HPDE6-E6E7 (cell line): ENCODE data around the gene C19orf67.
A peak's percentile ranks its signal among the peaks of the same experiment; 100 is the strongest.

Experiments
- DNase-seq: peaks from one replicate; pipeline ENCODE4 v3.0.0; 2011; ENCODE audit warnings: missing footprints; ENCODE audit errors: extremely low spot score

The C19orf67 gene

GRCh38 chr19:14082675-14082960 is 3.0 kb downstream of the C19orf67 start:
- DNase-seq: no peak

DNA sequence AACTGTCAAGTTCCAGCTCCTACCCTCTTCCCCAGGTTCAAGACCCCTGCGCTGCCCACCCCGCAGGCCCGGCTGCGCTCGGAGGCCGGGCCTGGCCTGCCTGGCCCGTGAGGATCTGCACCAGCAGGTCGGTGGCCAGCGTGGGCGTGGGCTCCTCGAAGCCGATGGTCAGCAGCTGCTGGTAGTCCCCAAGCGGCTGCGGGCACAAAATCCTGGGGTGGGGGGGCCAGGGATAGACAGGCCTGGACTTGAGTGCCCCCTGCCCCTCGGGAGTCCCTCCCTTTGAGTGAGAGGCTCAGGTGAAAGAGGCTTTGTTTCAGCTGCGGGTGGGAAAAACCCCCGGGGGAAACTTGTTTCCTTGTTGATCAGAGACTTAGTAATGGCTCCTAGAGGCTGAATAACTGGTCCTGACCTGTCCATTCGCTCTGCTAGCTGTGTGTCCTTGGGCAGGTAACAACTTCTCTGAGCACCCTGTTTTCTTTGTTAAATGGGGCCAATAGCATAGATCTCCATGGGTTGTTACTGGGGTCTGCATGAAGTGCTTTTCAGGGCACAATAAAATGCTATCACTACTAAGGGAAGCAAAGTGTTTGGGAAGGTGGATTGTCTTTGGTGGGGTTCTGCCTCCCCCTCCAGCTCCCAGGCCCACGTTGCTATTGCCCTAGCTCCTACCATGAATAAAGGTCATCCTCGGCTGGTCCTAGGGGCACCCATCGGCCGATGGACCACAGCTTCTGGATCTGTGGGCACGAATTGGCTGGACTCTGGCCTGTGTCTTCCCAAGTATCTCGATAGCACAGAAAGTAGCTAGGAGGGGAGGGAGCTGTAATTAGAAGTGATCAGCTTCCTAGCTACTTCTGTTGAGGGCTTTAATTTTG is 3.5 kb downstream of the C19orf67 start:
- DNase-seq: no peak

GRCh38 chr19:14080887-14081796 is 4.4 kb downstream of the C19orf67 start:
- peak; percentile 97 for DNase-seq

DNA sequence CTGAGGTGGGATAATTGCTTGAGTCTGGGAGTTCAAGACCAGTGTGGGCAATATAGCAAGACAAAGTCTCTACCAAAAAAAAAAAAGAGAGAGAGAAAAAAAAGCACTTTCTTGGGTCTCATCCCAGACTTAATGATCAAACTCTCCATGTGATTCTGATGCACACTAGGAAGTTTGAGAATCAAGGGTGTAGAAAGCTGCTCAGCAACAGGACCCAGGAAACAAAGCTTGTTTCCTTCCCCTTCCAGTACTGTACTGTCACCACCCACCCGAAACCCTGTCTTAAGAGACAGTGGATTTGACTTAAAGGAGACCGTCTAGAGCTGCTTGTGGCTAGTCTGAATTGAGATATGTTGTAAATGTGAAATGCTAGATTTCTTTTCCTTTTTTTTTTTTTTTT is 7.2 kb downstream of the C19orf67 start:
- no peak for DNase-seq

DNA sequence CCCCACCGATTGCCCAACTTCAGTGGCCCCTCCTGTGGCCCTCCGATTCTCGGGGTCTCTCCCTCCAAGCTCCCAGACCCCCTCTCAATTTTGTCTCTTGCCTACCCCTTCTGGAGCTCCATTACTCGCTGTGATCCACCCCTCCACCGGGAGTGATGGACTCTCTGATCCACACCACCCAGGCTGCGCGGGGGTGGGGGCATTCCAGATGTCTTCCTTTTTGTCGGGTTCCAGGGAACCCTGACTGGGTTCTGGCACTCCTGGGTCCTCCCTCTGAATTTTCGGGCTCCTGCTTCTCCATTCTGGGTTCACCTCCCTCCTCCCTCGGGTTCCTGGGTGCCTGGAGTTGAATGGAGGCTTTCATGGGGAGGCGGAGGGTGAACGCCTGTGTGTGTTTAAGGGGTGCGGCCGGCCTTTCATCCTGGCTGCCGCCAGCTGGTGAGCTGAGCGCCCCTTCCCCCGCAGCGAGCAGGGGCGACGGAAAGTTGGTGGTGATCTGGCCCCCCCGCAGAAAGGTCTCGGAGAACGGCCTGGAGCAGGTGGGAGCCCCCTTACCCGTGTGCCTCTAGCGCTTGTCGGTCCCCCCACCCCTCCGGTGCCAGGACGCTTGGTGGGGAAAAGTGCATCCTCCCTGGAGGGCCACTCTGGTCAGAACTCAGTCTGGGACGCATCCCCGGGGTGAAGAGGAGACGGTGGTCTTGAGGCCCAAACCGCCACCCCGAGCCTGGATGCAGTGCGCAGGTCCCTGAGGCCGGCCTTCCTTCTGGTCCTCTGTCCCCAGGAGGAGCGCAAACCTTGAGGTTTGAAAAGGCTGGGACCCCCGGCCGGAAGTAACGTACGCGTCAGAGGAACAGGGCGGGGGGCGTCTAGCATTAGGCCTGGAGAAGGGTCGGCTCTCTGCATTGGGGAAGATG is 11.4 kb downstream of the C19orf67 start:
- DNase-seq: no peak

DNA sequence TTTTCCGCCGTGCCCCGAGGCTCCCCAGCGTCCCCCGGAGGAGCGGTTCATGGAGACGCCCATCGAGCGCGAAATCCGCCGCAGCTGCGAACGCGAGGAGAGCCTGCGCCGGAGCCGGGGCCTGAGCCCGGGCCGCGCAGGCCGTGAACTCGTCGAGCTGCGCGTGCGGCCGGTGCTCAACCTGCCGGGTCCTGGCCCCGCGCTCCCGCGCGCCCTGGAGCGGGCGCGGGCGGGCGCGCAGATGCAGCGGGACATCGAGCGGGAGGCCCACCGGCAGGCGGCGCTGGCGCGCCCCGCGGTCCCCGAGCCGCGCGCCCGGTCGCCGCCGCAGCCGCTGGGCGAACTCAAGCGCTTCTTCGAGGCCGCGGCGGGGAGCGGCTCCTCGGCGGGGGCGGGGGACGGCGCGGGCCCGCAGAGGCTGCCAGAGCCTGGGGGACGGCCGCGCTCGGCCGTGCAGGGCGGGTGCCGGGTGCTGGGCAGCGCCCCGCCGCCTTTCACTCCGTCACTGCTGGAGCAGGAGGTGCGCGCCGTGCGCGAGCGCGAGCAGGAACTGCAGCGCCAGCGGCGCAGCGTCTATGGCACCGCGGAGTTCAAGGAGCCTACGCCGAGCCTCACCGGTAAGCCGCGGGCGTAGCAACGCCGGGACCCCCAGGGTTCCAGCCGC is 12.2 kb downstream of the C19orf67 start:
- no peak for DNase-seq

DNA sequence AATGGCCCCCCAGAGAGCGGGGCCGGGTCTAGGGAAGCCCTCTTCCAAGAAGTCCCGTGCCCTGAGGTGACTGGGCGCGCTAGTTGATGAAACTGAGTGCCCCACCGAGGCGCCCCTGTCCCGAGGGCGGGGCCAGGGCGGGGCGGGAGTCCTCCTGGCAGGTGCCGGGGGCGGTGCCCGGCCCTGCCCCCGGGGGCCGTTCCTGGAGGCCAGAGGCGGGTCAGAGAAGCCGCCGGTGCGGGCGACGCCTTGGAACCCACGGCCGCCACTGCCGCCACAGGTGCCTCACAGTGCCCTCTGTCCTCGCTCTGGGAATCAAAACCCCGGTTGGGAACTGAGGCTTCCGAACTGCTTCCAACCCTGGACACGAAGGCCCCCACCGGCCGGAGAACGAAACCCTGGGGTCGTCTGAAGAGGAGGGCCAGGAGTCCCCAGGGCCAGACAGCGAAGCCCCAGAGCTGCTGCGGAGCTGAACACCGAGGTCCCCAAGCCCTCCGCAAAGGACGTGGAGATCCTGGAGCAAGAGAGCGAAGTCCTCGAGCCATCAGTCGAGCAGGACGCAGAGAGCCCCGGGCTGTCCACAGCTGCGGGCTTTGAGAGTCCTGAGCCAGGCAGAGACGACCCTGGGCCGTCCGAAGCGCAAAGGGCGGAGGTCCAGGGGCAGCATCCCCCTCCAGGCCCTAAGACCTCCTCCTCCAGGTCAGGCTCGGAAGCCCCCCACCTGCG is 12.9 kb downstream of the C19orf67 start, which contains the start of gene MISP3:
Gene MISP3, plus strand, starts transcription at position 252 of the 726 bp plus-strand sequence. CDS start 524 bp downstream, outside the sequence.
- DNase-seq: no peak

GRCh38 chr19:14070268-14071050 is 15.1 kb downstream of the C19orf67 start:
- no peak for DNase-seq

- no peak for DNase-seq
Measured at GRCh38 chr19:14066134-14066533, 19.4 kb downstream of the C19orf67 start.

GRCh38 chr19:14063105-14063504 is 22.5 kb downstream of the C19orf67 start:
- DNase-seq: no peak

DNA sequence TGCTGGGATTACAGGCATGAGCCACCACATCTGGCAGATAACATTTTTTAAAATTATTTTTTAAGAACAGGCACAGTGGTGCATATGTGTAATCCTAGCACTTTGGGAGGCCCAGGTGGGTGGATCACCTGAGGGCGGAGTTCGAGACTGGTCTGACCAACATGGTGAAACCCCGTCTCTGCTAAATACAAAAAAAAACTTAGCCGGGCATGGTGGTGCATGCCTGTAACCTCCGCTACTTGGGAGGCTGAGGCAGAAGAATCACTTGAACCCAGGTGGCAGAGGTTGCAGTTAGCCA is 23.1 kb downstream of the C19orf67 start:
- no peak for DNase-seq

DNA sequence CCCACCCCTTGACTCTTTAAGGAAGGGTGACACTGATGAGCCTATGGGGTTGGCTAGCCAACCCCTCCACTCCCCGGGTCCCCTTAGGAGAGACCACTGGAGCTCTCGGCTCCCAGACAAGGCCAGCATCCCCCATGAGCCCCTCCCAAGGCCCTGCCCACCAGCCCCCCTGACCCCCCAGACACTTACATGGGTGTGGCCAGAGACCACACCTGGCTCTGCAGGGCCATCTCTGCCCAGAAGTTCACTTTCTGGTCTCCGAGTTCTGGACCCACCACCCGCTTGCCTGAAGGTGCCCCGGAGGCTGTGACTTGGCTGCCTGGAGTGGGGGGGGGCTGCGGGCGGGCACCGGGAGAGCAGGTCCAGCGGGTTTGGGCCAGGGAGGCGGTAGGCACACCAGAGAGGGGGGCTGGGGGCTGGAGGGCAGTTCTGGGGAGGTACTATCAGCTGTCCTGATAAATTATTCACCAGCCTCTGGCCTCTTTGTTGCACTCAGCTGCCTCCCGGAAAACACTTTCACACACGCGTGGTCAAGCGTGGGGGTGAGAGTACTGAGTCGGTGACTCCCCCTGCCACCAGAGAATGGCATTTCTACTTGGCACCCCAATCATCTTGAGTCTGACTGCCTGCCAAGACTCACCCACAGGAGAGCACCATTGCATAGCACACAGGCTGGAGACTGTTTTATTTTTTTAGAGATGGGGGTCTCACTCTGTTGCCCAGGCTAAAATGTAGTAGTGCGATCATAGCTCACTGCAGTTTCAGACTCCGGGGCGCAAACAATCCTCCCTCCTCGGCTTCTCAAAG is 23.6 kb downstream of the C19orf67 start, which contains the start of gene PALM3:
Gene PALM3, minus strand, starts transcription at position 326 of the 807 bp plus-strand sequence. Its CDS starts 96 bp downstream, at position 230.
- DNase-seq: no peak

DNA sequence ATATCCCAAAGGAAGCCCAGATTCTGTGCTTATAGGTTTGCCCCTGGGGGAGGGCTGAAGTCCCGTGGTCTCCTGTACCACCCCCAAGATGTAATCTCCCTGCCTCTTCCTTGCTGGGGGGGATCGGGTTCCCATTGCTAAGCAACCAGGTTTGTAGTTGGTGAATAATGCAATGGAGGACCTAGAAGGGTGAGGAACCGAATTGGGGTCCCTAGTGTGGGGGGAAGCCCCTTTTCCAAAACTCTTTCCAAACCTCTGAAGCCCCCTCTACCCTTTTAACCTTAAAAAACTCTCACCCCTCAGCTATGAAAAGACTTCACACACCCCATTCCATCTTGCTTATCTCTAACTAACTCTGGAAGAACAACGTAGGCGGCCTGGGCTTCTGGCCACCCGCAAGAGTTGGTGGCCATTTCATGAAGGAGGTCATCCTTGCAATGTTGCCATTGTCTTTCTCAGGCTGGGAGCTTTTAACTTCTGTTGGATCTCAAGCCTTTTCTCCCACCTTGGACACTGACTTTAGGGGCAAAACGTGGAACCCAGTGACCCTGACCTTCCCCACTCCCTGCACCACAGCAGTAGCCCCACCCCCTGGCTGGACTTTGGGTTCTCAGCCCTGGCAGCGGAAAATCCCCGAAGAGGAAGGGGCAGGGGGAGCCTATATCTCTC is 24.4 kb downstream of the C19orf67 start:
- no peak for DNase-seq

- DNase-seq: no peak
Measured at GRCh38 chr19:14059652-14060155, 25.9 kb downstream of the C19orf67 start.

GRCh38 chr19:14059093-14059480 is 26.5 kb downstream of the C19orf67 start:
- no peak for DNase-seq

- no peak for DNase-seq
Measured at GRCh38 chr19:14058182-14059092, 27.1 kb downstream of the C19orf67 start.

- no peak for DNase-seq
Measured at GRCh38 chr19:14056741-14057356, 28.7 kb downstream of the C19orf67 start.
